ENCODE measurements around the gene LRCH4.
A peak's percentile ranks its signal among the peaks of the same experiment; 100 is the strongest.

The LRCH4 gene

GRCh38 chr7:100582041-100582579 is 3.8 kb downstream of the LRCH4 start:
- no peak for DNase-seq

GRCh38 chr7:100580466-100581283 is 5.3 kb downstream of the LRCH4 start:
- DNase-seq, result no peak

GRCh38 chr7:100578246-100579183 is 7.4 kb downstream of the LRCH4 start:
- no peak for DNase-seq

GRCh38 chr7:100577507-100577906 is 8.4 kb downstream of the LRCH4 start:
- DNase-seq, result no peak

GRCh38 chr7:100577103-100577502 is 8.8 kb downstream of the LRCH4 start:
- DNase-seq, result no peak

- DNase-seq, result no peak
These were observed 9.4 kb downstream of the LRCH4 start for GRCh38 chr7:100576384-100576993.

- DNase-seq, result no peak
These were observed 10.1 kb downstream of the LRCH4 start for GRCh38 chr7:100575746-100576383.

- no peak for DNase-seq
These were observed 10.7 kb downstream of the LRCH4 start for GRCh38 chr7:100575206-100575631.

GRCh38 chr7:100574362-100575205 is 11.3 kb downstream of the LRCH4 start:
- DNase-seq, result no peak

GRCh38 chr7:100573691-100574361 is 12.1 kb downstream of the LRCH4 start, which contains the start of gene SAP25:
TSS of gene SAP25 (minus strand) at chr7:100573900. CDS start at chr7:100573742, 158 bp downstream.
- DNase-seq, result no peak

GRCh38 chr7:100572949-100573675 is 12.8 kb downstream of the LRCH4 start:
- no peak for DNase-seq

- DNase-seq, result no peak
These were observed 13.5 kb downstream of the LRCH4 start for GRCh38 chr7:100572281-100572948.

- no peak for DNase-seq
These were observed 14.2 kb downstream of the LRCH4 start for GRCh38 chr7:100571829-100572116.

- DNase-seq, result no peak
These were observed 14.7 kb downstream of the LRCH4 start for GRCh38 chr7:100570954-100571828.

GRCh38 chr7:100568896-100569844 is 16.8 kb downstream of the LRCH4 start:
- DNase-seq, result peak in 4 of 5 experiments; percentile 35 to 58 (median 43)

GRCh38 chr7:100568176-100568895 is 17.6 kb downstream of the LRCH4 start:
- DNase-seq, result no peak

GRCh38 chr7:100567751-100568175 is 18.2 kb downstream of the LRCH4 start:
- DNase-seq, result no peak
